Neural progenitor cell (in vitro differentiated cells): ENCODE data around the gene QSER1. TPM values are rescaled to one million over a fixed set of nuclear protein-coding genes. Genes with fewer than 3 reads are reported as not detected.
"Not testable (repeated sequence)": the region's sequence is repeated elsewhere in the genome, so short reads cannot be mapped to it uniquely, and the experiment has no call there.

Experiments used
- DNase-seq: peaks from one replicate; pipeline ENCODE4 v3.0.0-alpha.2; 2016; ENCODE audit warnings: low spot score
- H2AFZ ChIP-seq: fragments of 200-600 bp; sonication (generic); replicated peaks from 2 replicates; pipeline ENCODE4 v1.6.1; 2016; ENCODE audit warnings: antibody characterized with exemption
- H3F3A ChIP-seq: fragments of 200-600 bp; sonication (generic); 2 replicates; pipeline ENCODE4 v1.6.1; 2016; ENCODE audit warnings: antibody characterized with exemption, low read depth
- H3K27ac ChIP-seq: fragments of 200-600 bp; sonication (generic); 2 replicates; pipeline ENCODE4 v1.5.1; 2016; ENCODE audit warnings: mild to moderate bottlenecking
- H3K27me3 ChIP-seq: fragments of 200-600 bp; sonication (generic); 2 replicates; pipeline ENCODE4 v1.6.1; 2016; ENCODE audit warnings: mild to moderate bottlenecking, moderate library complexity
- H3K36me3 ChIP-seq: fragments of 200-600 bp; sonication (generic); 2 replicates; pipeline ENCODE4 v1.5.1; 2016
- H3K4me1 ChIP-seq: fragments of 200-600 bp; sonication (generic); 2 replicates; pipeline ENCODE4 v1.6.1; 2016; ENCODE audit warnings: mixed run types
- H3K4me2 ChIP-seq: fragments of 200-600 bp; sonication (generic); 2 replicates; pipeline ENCODE4 v1.6.1; 2016
- H3K4me3 ChIP-seq: fragments of 200-600 bp; sonication (generic); 2 replicates; pipeline ENCODE4 v1.5.1; 2016
- H3K79me2 ChIP-seq: fragments of 200-600 bp; sonication (generic); 2 replicates; pipeline ENCODE4 v1.6.1; 2016; ENCODE audit warnings: low read depth
- H3K9ac ChIP-seq: fragments of 200-600 bp; sonication (generic); 2 replicates; pipeline ENCODE4 v1.6.1; 2016
- H3K9me3 ChIP-seq: fragments of 200-600 bp; sonication (generic); 2 replicates; pipeline ENCODE4 v1.5.1; 2016; ENCODE audit warnings: low read depth
- H4K20me1 ChIP-seq: fragments of 200-600 bp; sonication (generic); 2 replicates; pipeline ENCODE4 v1.6.1; 2016; ENCODE audit warnings: low read depth
- H3K27ac Mint-ChIP-seq: 3 replicates; pipeline ENCODE4 v1.8.0; 2021; ENCODE audit warnings: mixed read lengths
- H3K27me3 Mint-ChIP-seq: 2 replicates; pipeline ENCODE4 v1.8.0; 2022; ENCODE audit warnings: low read depth, mild to moderate bottlenecking, inconsistent platforms, moderate library complexity, mixed read lengths; ENCODE audit not compliant: insufficient read depth
- H3K36me3 Mint-ChIP-seq: 3 replicates; pipeline ENCODE4 v1.8.0; 2021; ENCODE audit warnings: mixed read lengths
- H3K4me1 Mint-ChIP-seq: 3 replicates; pipeline ENCODE4 v1.8.0; 2021; ENCODE audit warnings: mixed read lengths
- H3K4me3 Mint-ChIP-seq: 3 replicates; pipeline ENCODE4 v1.8.0; 2021; ENCODE audit warnings: mild to moderate bottlenecking, moderate library complexity, mixed read lengths
- H3K9me3 Mint-ChIP-seq: 3 replicates; pipeline ENCODE4 v1.8.0; 2020; ENCODE audit warnings: mixed read lengths
- CTCF ChIP-seq: fragments of 200-600 bp; sonication (generic); IDR thresholded peaks from 2 replicates; pipeline ENCODE4 v1.5.1; 2017; ENCODE audit warnings: antibody characterized with exemption, mild to moderate bottlenecking
- EZH2 ChIP-seq: fragments of 200-600 bp; sonication (generic); IDR thresholded peaks from 2 replicates; pipeline ENCODE4 v1.6.1; 2017; ENCODE audit warnings: antibody characterized with exemption, mild to moderate bottlenecking, moderate library complexity
- EZH2phosphoT487 ChIP-seq: fragments of 200-600 bp; sonication (generic); IDR thresholded peaks from 2 replicates; pipeline ENCODE4 v1.6.1; 2017; ENCODE audit warnings: antibody characterized with exemption
- total RNA-seq: library from RNA; depleted of rRNA; stranded (reverse); fragments of >200 nt; gene quantifications from 2 replicates; pipeline ENCODE4 v1.2.3, GENCODE V29; 2015; ENCODE audit warnings: low replicate concordance

The QSER1 gene
- total RNA-seq, 1 donor from 2014 or later, result 79.2 TPM

DNA sequence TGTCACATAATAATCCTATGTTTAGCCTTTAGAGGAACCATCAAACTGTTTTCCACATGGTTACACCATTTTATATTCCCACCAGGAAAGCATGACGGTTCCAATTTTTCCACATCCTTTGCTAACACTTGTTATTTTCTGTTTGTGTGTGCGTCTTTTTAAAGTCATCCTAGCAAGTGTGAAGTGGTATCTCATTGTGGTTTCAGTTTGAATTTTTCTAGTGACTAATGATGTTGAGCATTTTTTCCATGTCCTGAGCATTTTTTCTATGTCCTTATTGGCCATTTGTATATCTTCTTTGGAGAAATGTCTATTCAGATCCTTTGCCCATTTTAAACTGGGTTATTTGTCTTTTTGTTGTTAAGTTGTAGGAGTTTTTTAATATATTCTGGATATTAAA, 69.4 kb downstream of the QSER1 start:
- no peak overlapping the region for H3K9ac ChIP-seq
- no peaks in the 10 kb centered on the region for H3K27me3 ChIP-seq
- Mint-ChIP-seq H3K27me3 (peaks cover 2% of the 10 kb centered on the region), H3K36me3 (peaks cover 28% of the 10 kb centered on the region), H3K4me3 (no peak overlapping the region), H3K27ac (no peak overlapping the region), H3K9me3 (no peaks in the 10 kb centered on the region), H3K4me1 (no peaks in the 10 kb centered on the region)
- no peak overlapping the region for H3K27ac ChIP-seq
- DNase-seq, result no peak
- no peak overlapping the region for H3K4me3 ChIP-seq
- no peak for TF ChIP-seq CTCF
- no peak for TF ChIP-seq EZH2
- TF ChIP-seq EZH2phosphoT487, result no peak
- peaks cover 21% of the 10 kb centered on the region for H3F3A ChIP-seq
- peaks cover 16% of the 10 kb centered on the region for H3K79me2 ChIP-seq
- no peaks in the 10 kb centered on the region for H3K9me3 ChIP-seq
- H4K20me1 ChIP-seq, result no peaks in the 10 kb centered on the region
- H3K4me1 ChIP-seq, result no peaks in the 10 kb centered on the region
- H3K36me3 ChIP-seq, result peaks cover 12% of the 10 kb centered on the region
- no peak overlapping the region for H2AFZ ChIP-seq
- no peak overlapping the region for H3K4me2 ChIP-seq

DNA sequence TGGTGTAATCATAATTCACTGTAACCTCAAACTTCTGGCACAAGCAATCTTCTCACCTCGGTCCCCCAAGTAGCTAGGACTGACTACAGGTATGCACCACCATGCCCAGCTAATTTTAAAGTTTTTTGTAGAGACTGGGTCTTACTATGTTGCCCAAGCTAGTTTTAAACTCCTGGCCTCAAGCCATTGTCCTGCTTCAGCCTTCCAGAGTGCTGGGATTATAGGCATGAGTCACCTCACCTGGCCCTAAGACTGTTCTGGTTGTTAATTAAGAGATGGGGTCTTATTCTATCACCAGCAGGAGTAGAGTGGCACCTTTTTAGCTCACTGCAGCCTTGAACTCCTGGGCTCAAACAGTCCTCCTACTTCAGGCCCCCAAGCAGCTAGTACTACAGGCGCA, 71.1 kb downstream of the QSER1 start:
- H3K4me3 Mint-ChIP-seq, result no peak overlapping the region
- H3K36me3 Mint-ChIP-seq, result peaks cover 28% of the 10 kb centered on the region
- Histone ChIP-seq H4K20me1 (no peaks in the 10 kb centered on the region), H3K4me2 (no peak overlapping the region), H3K4me1 (no peaks in the 10 kb centered on the region), H3K27me3 (no peaks in the 10 kb centered on the region), H3K79me2 (peaks cover 16% of the 10 kb centered on the region), H3K36me3 (peaks cover 12% of the 10 kb centered on the region), H3K4me3 (no peak overlapping the region), H3K27ac (no peak overlapping the region), H2AFZ (no peak overlapping the region), H3K9ac (no peak overlapping the region), H3F3A (peaks cover 13% of the 10 kb centered on the region), H3K9me3 (no peaks in the 10 kb centered on the region)
- TF ChIP-seq EZH2phosphoT487, result no peak
- no peak for TF ChIP-seq EZH2
- no peak for TF ChIP-seq CTCF
- DNase-seq, result no peak
- H3K4me1 Mint-ChIP-seq, result no peaks in the 10 kb centered on the region
- H3K27me3 Mint-ChIP-seq, result peaks cover 2% of the 10 kb centered on the region
- H3K27ac Mint-ChIP-seq, result no peak overlapping the region
- no peaks in the 10 kb centered on the region for H3K9me3 Mint-ChIP-seq

DNA sequence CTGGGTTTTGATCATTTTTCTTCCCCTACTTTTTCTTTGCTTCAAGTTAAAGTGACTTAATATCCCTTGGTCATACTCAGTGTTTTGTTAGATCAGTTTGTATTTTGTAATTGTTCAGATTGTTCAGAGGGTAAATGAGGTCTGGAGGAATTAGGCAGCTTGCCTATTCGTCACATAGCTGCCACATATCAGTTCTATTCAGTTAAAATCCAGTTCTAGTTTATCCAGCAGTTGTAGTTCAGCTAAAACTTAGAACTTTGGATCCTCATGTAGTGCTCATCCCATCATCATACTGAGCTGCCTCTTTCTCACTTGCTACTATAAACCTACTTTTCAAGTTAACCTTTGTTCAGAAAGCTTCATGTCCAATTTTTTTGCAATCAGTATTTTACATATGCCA, 75.9 kb downstream of the QSER1 start:
- Histone ChIP-seq H3K4me1 (no peaks in the 10 kb centered on the region), H4K20me1 (no peaks in the 10 kb centered on the region), H3K27me3 (no peaks in the 10 kb centered on the region), H3K36me3 (peaks cover 24% of the 10 kb centered on the region), H3F3A (no peaks in the 10 kb centered on the region), H3K4me2 (no peak overlapping the region), H3K79me2 (no peaks in the 10 kb centered on the region), H3K4me3 (no peak overlapping the region), H3K9me3 (no peaks in the 10 kb centered on the region), H3K27ac (no peak overlapping the region), H2AFZ (no peak overlapping the region), H3K9ac (no peak overlapping the region)
- TF ChIP-seq CTCF, result no peak
- no peak for TF ChIP-seq EZH2
- TF ChIP-seq EZH2phosphoT487, result no peak
- Mint-ChIP-seq H3K9me3 (no peaks in the 10 kb centered on the region), H3K27ac (no peak overlapping the region), H3K27me3 (peaks cover 2% of the 10 kb centered on the region), H3K4me3 (no peak overlapping the region), H3K4me1 (no peaks in the 10 kb centered on the region), H3K36me3 (peaks cover 21% of the 10 kb centered on the region)
- no peak for DNase-seq

- not testable (repeated sequence) for H3K9me3 Mint-ChIP-seq, H3K27ac Mint-ChIP-seq
- peaks cover 43% of the 10 kb centered on the region for H3K36me3 ChIP-seq
These were observed 79.6 kb downstream of the QSER1 start for GRCh38 chr11:32972233-32972632.

More at GRCh38 chr11:32972233-32972632, 79.6 kb downstream of the QSER1 start:
- H3K27me3 Mint-ChIP-seq, H3K9ac ChIP-seq, H2AFZ ChIP-seq, H3K4me3 Mint-ChIP-seq, H3K4me2 ChIP-seq, H3K79me2 ChIP-seq, H3K9me3 ChIP-seq, H4K20me1 ChIP-seq, H3K4me1 ChIP-seq, H3F3A ChIP-seq, H3K27me3 ChIP-seq, DNase-seq, H3K4me3 ChIP-seq, H3K27ac ChIP-seq, H3K4me1 Mint-ChIP-seq: not testable (repeated sequence)
- H3K36me3 Mint-ChIP-seq, result peaks cover 17% of the 10 kb centered on the region
